GM10266 (cell line): ENCODE measurements around the gene EPS8L2.

Experiments
- DNase-seq: peaks from one replicate; pipeline ENCODE4 v3.0.0; 2012; ENCODE audit errors: extremely low spot score
- TF ChIP-seq, protein P1 (sequence below): IDR thresholded peaks from 2 replicates; pipeline ENCODE4 v1.5.1; 2012; ENCODE audit warnings: mild to moderate bottlenecking, low read depth; ENCODE audit not compliant: control insufficient read depth, insufficient read depth; ENCODE audit errors: missing control alignments

The EPS8L2 gene

DNA sequence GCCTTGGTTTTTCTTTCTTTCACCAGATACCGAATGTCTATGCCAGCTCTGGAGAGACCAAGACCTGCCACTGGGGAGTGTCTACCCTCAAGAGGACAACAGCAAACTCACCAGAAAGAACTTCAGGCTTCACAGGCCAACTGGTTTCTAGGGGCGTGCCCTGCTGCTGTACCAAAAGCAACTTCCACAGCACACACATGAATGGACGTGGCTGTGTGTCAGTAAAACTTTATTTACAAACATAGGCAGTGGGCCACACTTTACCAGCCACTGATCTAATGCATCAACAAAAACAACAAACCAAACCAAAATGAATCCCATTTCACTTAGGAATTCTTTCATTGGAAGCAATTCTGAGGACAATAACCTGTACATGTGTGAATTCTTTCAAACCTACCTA, 27.7 kb upstream of the EPS8L2 start:
- TF ChIP-seq, protein P1, sequence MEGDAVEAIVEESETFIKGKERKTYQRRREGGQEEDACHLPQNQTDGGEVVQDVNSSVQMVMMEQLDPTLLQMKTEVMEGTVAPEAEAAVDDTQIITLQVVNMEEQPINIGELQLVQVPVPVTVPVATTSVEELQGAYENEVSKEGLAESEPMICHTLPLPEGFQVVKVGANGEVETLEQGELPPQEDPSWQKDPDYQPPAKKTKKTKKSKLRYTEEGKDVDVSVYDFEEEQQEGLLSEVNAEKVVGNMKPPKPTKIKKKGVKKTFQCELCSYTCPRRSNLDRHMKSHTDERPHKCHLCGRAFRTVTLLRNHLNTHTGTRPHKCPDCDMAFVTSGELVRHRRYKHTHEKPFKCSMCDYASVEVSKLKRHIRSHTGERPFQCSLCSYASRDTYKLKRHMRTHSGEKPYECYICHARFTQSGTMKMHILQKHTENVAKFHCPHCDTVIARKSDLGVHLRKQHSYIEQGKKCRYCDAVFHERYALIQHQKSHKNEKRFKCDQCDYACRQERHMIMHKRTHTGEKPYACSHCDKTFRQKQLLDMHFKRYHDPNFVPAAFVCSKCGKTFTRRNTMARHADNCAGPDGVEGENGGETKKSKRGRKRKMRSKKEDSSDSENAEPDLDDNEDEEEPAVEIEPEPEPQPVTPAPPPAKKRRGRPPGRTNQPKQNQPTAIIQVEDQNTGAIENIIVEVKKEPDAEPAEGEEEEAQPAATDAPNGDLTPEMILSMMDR: no peak
- no peak for DNase-seq

GRCh38 chr11:679271-680207, 26.5 kb upstream of the EPS8L2 start:
- TF ChIP-seq, protein P1: no peak
- DNase-seq: no peak

DNA sequence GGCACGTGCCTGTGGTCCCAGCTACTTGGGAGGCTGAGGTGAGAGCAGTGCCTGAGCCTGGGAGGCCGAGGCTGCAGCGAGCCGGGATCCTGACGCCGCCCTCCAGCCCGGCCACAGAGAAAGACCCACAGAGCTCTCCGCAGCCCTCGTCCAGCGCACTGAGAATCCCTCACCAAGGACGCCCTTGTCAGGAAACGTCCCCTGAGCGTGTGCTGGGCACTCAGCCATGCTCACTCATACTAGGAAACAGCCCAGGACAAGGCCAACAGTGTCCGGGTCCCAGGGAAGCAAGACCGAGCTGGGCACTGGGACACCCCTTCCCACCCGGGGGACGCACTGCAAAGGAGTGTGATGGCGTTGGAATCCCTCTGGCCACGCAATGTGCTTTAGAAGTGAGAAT, 25.6 kb upstream of the EPS8L2 start:
- no peak for DNase-seq
- TF ChIP-seq, protein P1: no peak

GRCh38 chr11:680970-681369, 25.1 kb upstream of the EPS8L2 start:
- TF ChIP-seq, protein P1: no peak
- DNase-seq: no peak

- DNase-seq: no peak
- TF ChIP-seq, protein P1: no peak
Measured at GRCh38 chr11:686451-687243, 19.4 kb upstream of the EPS8L2 start.

GRCh38 chr11:687751-688150, 18.3 kb upstream of the EPS8L2 start:
- TF ChIP-seq, protein P1: no peak
- DNase-seq: no peak
